ENCODE results near the gene NGFR.
"Not testable (repeated sequence)": the region's sequence is repeated elsewhere in the genome, so short reads cannot be mapped to it uniquely, and the experiment has no call there.

The NGFR gene

GRCh38 chr17:49496183-49496866 is 1.2 kb downstream of the NGFR start:
- DNase-seq (ENCODE audit: low read depth): no peak

GRCh38 chr17:49496867-49497147 is 1.7 kb downstream of the NGFR start:
- no peak for DNase-seq (ENCODE audit: low read depth)

GRCh38 chr17:49497148-49498028 is 2.3 kb downstream of the NGFR start:
- DNase-seq (ENCODE audit: low read depth): no peak

GRCh38 chr17:49498029-49498615 is 3.0 kb downstream of the NGFR start:
- no peak for DNase-seq (ENCODE audit: low read depth)

- no peak for DNase-seq (ENCODE audit: low read depth)
Measured at GRCh38 chr17:49501496-49501895, 6.4 kb downstream of the NGFR start.

- DNase-seq (ENCODE audit: low read depth): no peak
Measured at GRCh38 chr17:49502254-49502653, 7.2 kb downstream of the NGFR start.

- not testable (repeated sequence) for DNase-seq (ENCODE audit: low read depth)
Measured at GRCh38 chr17:49502680-49503079, 7.6 kb downstream of the NGFR start.

GRCh38 chr17:49504369-49504768 is 9.3 kb downstream of the NGFR start:
- DNase-seq (ENCODE audit: low read depth): no peak

GRCh38 chr17:49505854-49506253 is 10.8 kb downstream of the NGFR start:
- DNase-seq (ENCODE audit: low read depth): no peak

GRCh38 chr17:49506282-49506681 is 11.2 kb downstream of the NGFR start:
- DNase-seq (ENCODE audit: low read depth): no peak

GRCh38 chr17:49508061-49508865 is 13.2 kb downstream of the NGFR start:
- no peak for DNase-seq (ENCODE audit: low read depth)

GRCh38 chr17:49508866-49509587 is 13.9 kb downstream of the NGFR start:
- DNase-seq (ENCODE audit: low read depth): no peak

GRCh38 chr17:49509588-49509917 is 14.5 kb downstream of the NGFR start:
- no peak for DNase-seq (ENCODE audit: low read depth)

GRCh38 chr17:49510059-49510719 is 15.1 kb downstream of the NGFR start:
- DNase-seq (ENCODE audit: low read depth): no peak

GRCh38 chr17:49510720-49511110 is 15.6 kb downstream of the NGFR start:
- DNase-seq (ENCODE audit: low read depth): no peak

- DNase-seq (ENCODE audit: low read depth): no peak
Measured at GRCh38 chr17:49511810-49512209, 16.7 kb downstream of the NGFR start.

- DNase-seq (ENCODE audit: low read depth): no peak
Measured at GRCh38 chr17:49512296-49513043, 17.4 kb downstream of the NGFR start.

- DNase-seq (ENCODE audit: low read depth): no peak
Measured at GRCh38 chr17:49513044-49513395, 17.9 kb downstream of the NGFR start.

- DNase-seq (ENCODE audit: low read depth): no peak
Measured at GRCh38 chr17:49513641-49514040, 18.5 kb downstream of the NGFR start.

- no peak for DNase-seq (ENCODE audit: low read depth)
Measured at GRCh38 chr17:49514071-49514721, 19.1 kb downstream of the NGFR start.

Measured in HS-27A (cell line).